MM.1S (cell line): ENCODE data around the gene ATL2.
A peak's percentile ranks its signal among the peaks of the same experiment; 100 is the strongest.

Experiments used
- DNase-seq: peaks from one replicate; pipeline ENCODE4 v3.0.0-alpha.2; 2015
- H2AFZ ChIP-seq: fragments of 300-600 bp; sonication (generic); 2 replicates; pipeline ENCODE4 v1.6.0; 2016; ENCODE audit warnings: antibody characterized with exemption, low read length
- H3F3A ChIP-seq: fragments of 300-600 bp; sonication (generic); 2 replicates; pipeline ENCODE4 v1.6.1; 2016; ENCODE audit warnings: mild to moderate bottlenecking, antibody characterized with exemption, low read length, moderate library complexity, mixed read lengths; ENCODE audit not compliant: insufficient read depth
- H3K27ac ChIP-seq: fragments of 300-600 bp; sonication (generic); 2 replicates; pipeline ENCODE4 v1.5.1; 2016; ENCODE audit warnings: mild to moderate bottlenecking, low read length
- H3K27me3 ChIP-seq: fragments of 300-600 bp; sonication (generic); replicated peaks from 2 replicates; pipeline ENCODE4 v1.6.0; 2016; ENCODE audit warnings: low read length; ENCODE audit not compliant: insufficient read depth
- H3K36me3 ChIP-seq: fragments of 300-600 bp; sonication (generic); replicated peaks from 2 replicates; pipeline ENCODE4 v1.6.1; 2016; ENCODE audit warnings: mild to moderate bottlenecking, low read length, mixed read lengths; ENCODE audit not compliant: insufficient read depth
- H3K4me1 ChIP-seq: fragments of 300-600 bp; sonication (generic); 2 replicates; pipeline ENCODE4 v1.6.1; 2016; ENCODE audit warnings: low read length, mixed read lengths
- H3K4me2 ChIP-seq: fragments of 300-600 bp; sonication (generic); 2 replicates; pipeline ENCODE4 v1.6.0; 2016; ENCODE audit warnings: low read depth, low read length
- H3K4me3 ChIP-seq: fragments of 300-600 bp; sonication (generic); 2 replicates; pipeline ENCODE4 v1.5.1; 2016; ENCODE audit warnings: low read length, mixed read lengths
- H3K79me2 ChIP-seq: fragments of 300-600 bp; sonication (generic); 2 replicates; pipeline ENCODE4 v1.6.1; 2016; ENCODE audit warnings: mixed run types, low read length, mixed read lengths
- H3K9ac ChIP-seq: fragments of 300-600 bp; sonication (generic); 2 replicates; pipeline ENCODE4 v1.6.1; 2016; ENCODE audit warnings: low read length, mixed read lengths
- H3K9me2 ChIP-seq: fragments of 300-600 bp; sonication (generic); replicated peaks from 2 replicates; pipeline ENCODE4 v1.6.1; 2016; ENCODE audit warnings: mild to moderate bottlenecking, low read length, mixed read lengths; ENCODE audit not compliant: insufficient read depth
- H3K9me3 ChIP-seq: fragments of 300-600 bp; sonication (generic); replicated peaks from 2 replicates; pipeline ENCODE4 v1.6.1; 2016; ENCODE audit warnings: mild to moderate bottlenecking, low read length, mixed read lengths; ENCODE audit not compliant: insufficient read depth
- H4K20me1 ChIP-seq: fragments of 300-600 bp; sonication (generic); 2 replicates; pipeline ENCODE4 v1.6.1; 2016; ENCODE audit warnings: mild to moderate bottlenecking, low read length, moderate library complexity, mixed read lengths; ENCODE audit not compliant: insufficient read depth
- EZH2 ChIP-seq: fragments of 300-600 bp; sonication (generic); optimal IDR thresholded peaks from 2 replicates; pipeline ENCODE3; 2017; ENCODE audit warnings: low read depth, mild to moderate bottlenecking, antibody characterized with exemption, low read length, mixed read lengths
- EZH2phosphoT487 ChIP-seq: fragments of 300-600 bp; sonication (generic); IDR thresholded peaks from 2 replicates; pipeline ENCODE4 v1.6.1; 2018; ENCODE audit warnings: antibody characterized with exemption, low read length
- TF ChIP-seq, protein P1 (sequence below): fragments of 300-600 bp; sonication (generic); IDR thresholded peaks from 2 replicates; pipeline ENCODE4 v1.5.1; 2016; ENCODE audit warnings: antibody characterized with exemption, low read length, mixed read lengths

ATL2 gene

GRCh38 chr2:38375696-38376345 lies 1.3 kb downstream of the ATL2 start:
- H3K4me3 ChIP-seq = peak overlapping the region; percentile 97
- peaks cover 8% of the 10 kb centered on the region; the same call in 1 of the 2 replicates for H3F3A ChIP-seq
- H3K27ac ChIP-seq = peak overlapping the region; percentile 71; the same call in 1 of the 2 replicates
- TF ChIP-seq, protein P1, sequence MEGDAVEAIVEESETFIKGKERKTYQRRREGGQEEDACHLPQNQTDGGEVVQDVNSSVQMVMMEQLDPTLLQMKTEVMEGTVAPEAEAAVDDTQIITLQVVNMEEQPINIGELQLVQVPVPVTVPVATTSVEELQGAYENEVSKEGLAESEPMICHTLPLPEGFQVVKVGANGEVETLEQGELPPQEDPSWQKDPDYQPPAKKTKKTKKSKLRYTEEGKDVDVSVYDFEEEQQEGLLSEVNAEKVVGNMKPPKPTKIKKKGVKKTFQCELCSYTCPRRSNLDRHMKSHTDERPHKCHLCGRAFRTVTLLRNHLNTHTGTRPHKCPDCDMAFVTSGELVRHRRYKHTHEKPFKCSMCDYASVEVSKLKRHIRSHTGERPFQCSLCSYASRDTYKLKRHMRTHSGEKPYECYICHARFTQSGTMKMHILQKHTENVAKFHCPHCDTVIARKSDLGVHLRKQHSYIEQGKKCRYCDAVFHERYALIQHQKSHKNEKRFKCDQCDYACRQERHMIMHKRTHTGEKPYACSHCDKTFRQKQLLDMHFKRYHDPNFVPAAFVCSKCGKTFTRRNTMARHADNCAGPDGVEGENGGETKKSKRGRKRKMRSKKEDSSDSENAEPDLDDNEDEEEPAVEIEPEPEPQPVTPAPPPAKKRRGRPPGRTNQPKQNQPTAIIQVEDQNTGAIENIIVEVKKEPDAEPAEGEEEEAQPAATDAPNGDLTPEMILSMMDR = no peak
- TF ChIP-seq EZH2 = no peak
- TF ChIP-seq EZH2phosphoT487 = no peak
- peak overlapping the region; percentile 88 for H3K9ac ChIP-seq
- H2AFZ ChIP-seq = no peak overlapping the region; the same call in 1 of the 2 replicates
- H3K36me3 ChIP-seq = no peaks in the 10 kb centered on the region; the same call in 1 of the 2 replicates
- H3K4me2 ChIP-seq = peak overlapping the region; percentile 69
- peaks cover 26% of the 10 kb centered on the region for H4K20me1 ChIP-seq
- peaks cover 58% of the 10 kb centered on the region for H3K79me2 ChIP-seq
- peaks cover 11% of the 10 kb centered on the region for H3K4me1 ChIP-seq
- H3K9me2 ChIP-seq = no peaks in the 10 kb centered on the region
- H3K9me3 ChIP-seq = no peaks in the 10 kb centered on the region
- no peak for DNase-seq
- no peaks in the 10 kb centered on the region for H3K27me3 ChIP-seq

GRCh38 chr2:38374984-38375383 lies 2.1 kb downstream of the ATL2 start:
- peaks cover 11% of the 10 kb centered on the region for H3K4me1 ChIP-seq
- H3K4me3 ChIP-seq = no peak overlapping the region
- no peak for DNase-seq
- TF ChIP-seq, protein P1 = no peak
- TF ChIP-seq EZH2phosphoT487 = no peak
- no peak for TF ChIP-seq EZH2
- H3K27ac ChIP-seq = no peak overlapping the region
- H3K36me3 ChIP-seq = no peaks in the 10 kb centered on the region; the same call in 1 of the 2 replicates
- H3K4me2 ChIP-seq = peak overlapping the region; percentile 69; the same call in 1 of the 2 replicates
- H3F3A ChIP-seq = peaks cover 8% of the 10 kb centered on the region; the same call in 1 of the 2 replicates
- H4K20me1 ChIP-seq = peaks cover 26% of the 10 kb centered on the region
- H3K9me2 ChIP-seq = no peaks in the 10 kb centered on the region
- H2AFZ ChIP-seq = no peak overlapping the region
- H3K27me3 ChIP-seq = no peaks in the 10 kb centered on the region
- H3K9ac ChIP-seq = no peak overlapping the region
- peaks cover 66% of the 10 kb centered on the region for H3K79me2 ChIP-seq
- no peaks in the 10 kb centered on the region for H3K9me3 ChIP-seq

DNA sequence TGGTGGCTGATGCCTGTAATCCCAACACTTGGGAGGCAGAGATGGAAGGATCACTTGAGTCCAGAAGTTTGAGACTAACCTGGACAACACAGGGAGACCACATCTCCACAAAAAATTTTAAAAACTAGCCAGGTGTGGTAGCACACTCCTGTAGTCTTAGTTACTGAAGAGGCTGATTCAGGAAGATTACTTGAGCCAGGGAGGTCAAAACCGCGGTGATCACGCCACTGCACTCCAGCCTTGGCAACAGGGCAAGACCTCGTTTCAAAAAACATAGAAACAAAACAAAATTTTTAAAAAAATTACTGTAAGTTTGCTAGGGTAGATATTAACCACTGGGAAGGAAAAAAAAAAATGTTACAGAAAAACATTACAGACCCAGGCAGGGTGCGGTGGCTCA lies 5.8 kb downstream of the ATL2 start:
- Histone ChIP-seq H3K79me2 (peaks cover 97% of the 10 kb centered on the region), H3K9ac (no peak overlapping the region), H3F3A (peaks cover 5% of the 10 kb centered on the region; the same call in 1 of the 2 replicates), H2AFZ (no peak overlapping the region), H4K20me1 (peaks cover 26% of the 10 kb centered on the region), H3K9me3 (no peaks in the 10 kb centered on the region), H3K4me1 (peaks cover 11% of the 10 kb centered on the region), H3K9me2 (no peaks in the 10 kb centered on the region), H3K27ac (no peak overlapping the region), H3K27me3 (no peaks in the 10 kb centered on the region), H3K36me3 (no peaks in the 10 kb centered on the region; the same call in 1 of the 2 replicates), H3K4me2 (no peak overlapping the region), H3K4me3 (no peak overlapping the region)
- TF ChIP-seq EZH2phosphoT487 = no peak
- TF ChIP-seq EZH2 = no peak
- TF ChIP-seq, protein P1 = no peak
- no peak for DNase-seq
